GM23338 (cell line): Measurements from ENCODE around the gene KCND2. TPM values are rescaled to one million over a fixed set of nuclear protein-coding genes. Genes with fewer than 3 reads are reported as not detected.

Experiments used
- ATAC-seq: fragments of 200-7000 bp; cut with Tn5 transposase; 3 replicates; pipeline ENCODE4 v1.9.1; 2020
- DNase-seq: peaks from one replicate; pipeline ENCODE4 v3.0.0-alpha.2; 2015; ENCODE audit warnings: low spot score
- H2AFZ ChIP-seq: fragments of 200-600 bp; sonication (generic); 2 replicates; pipeline ENCODE4 v1.8.0; 2016; ENCODE audit warnings: antibody characterized with exemption, mild to moderate bottlenecking, moderate library complexity
- H3F3A ChIP-seq: fragments of 200-600 bp; sonication (generic); replicated peaks from 2 replicates; pipeline ENCODE4 v1.8.0; 2017; ENCODE audit warnings: antibody characterized with exemption, mixed run types, low read depth
- H3K27ac ChIP-seq: fragments of 200-600 bp; sonication (generic); 2 replicates; pipeline ENCODE4 v1.6.1; 2016; ENCODE audit warnings: low read depth
- H3K27me3 ChIP-seq: fragments of 200-600 bp; sonication (generic); 2 replicates; pipeline ENCODE4 v1.8.0; 2016; ENCODE audit warnings: mild to moderate bottlenecking, mixed run types, moderate library complexity; ENCODE audit not compliant: insufficient read depth
- H3K36me3 ChIP-seq: fragments of 200-600 bp; sonication (generic); 2 replicates; pipeline ENCODE4 v1.8.0; 2016; ENCODE audit warnings: mild to moderate bottlenecking; ENCODE audit not compliant: insufficient read depth
- H3K4me1 ChIP-seq: fragments of 200-600 bp; sonication (generic); 2 replicates; pipeline ENCODE4 v1.8.0; 2016; ENCODE audit warnings: mild to moderate bottlenecking, moderate library complexity; ENCODE audit not compliant: insufficient read depth
- H3K4me2 ChIP-seq: fragments of 200-600 bp; sonication (generic); 2 replicates; pipeline ENCODE4 v1.7.1; 2017; ENCODE audit warnings: mixed run types
- H3K4me3 ChIP-seq: fragments of 200-600 bp; sonication (generic); 2 replicates; pipeline ENCODE4 v1.6.1; 2016; ENCODE audit warnings: mixed run types
- H3K79me2 ChIP-seq: fragments of 200-600 bp; sonication (generic); replicated peaks from 2 replicates; pipeline ENCODE4 v1.8.0; 2017; ENCODE audit warnings: mild to moderate bottlenecking; ENCODE audit not compliant: insufficient read depth
- H3K9me2 ChIP-seq: fragments of 200-600 bp; sonication (generic); 2 replicates; pipeline ENCODE4 v1.8.0; 2017; ENCODE audit not compliant: insufficient read depth
- H4K20me1 ChIP-seq: fragments of 200-600 bp; sonication (generic); replicated peaks from 2 replicates; pipeline ENCODE4 v1.8.0; 2017; ENCODE audit warnings: mild to moderate bottlenecking; ENCODE audit not compliant: insufficient read depth
- H3K27ac Mint-ChIP-seq: 2 replicates; pipeline ENCODE4 v1.8.0; 2020; ENCODE audit warnings: inconsistent platforms, mild to moderate bottlenecking, moderate library complexity, mixed read lengths
- H3K27me3 Mint-ChIP-seq: 3 replicates; pipeline ENCODE4 v1.8.0; 2022; ENCODE audit warnings: low read depth, mild to moderate bottlenecking, moderate library complexity, mixed read lengths, inconsistent platforms; ENCODE audit not compliant: insufficient read depth, poor library complexity
- H3K36me3 Mint-ChIP-seq: 3 replicates; pipeline ENCODE4 v1.8.0; 2021; ENCODE audit warnings: low read depth, mild to moderate bottlenecking, inconsistent platforms, moderate library complexity, mixed read lengths
- H3K4me1 Mint-ChIP-seq: 3 replicates; pipeline ENCODE4 v1.8.0; 2020; ENCODE audit warnings: mild to moderate bottlenecking, inconsistent platforms, mixed read lengths
- H3K4me3 Mint-ChIP-seq: 3 replicates; pipeline ENCODE4 v1.8.0; 2021; ENCODE audit warnings: moderate library complexity, mild to moderate bottlenecking, inconsistent platforms, mixed read lengths
- H3K9me3 Mint-ChIP-seq: 3 replicates; pipeline ENCODE4 v1.8.0; 2020; ENCODE audit warnings: moderate library complexity, mild to moderate bottlenecking, inconsistent platforms, mixed read lengths
- CTCF ChIP-seq, 2 experiments: fragments of 200-600 bp in 1 of 2; sonication (generic) in 1 of 2; conservative IDR thresholded peaks; 2 replicates each; pipeline versions ENCODE4 v1.5.1 to v1.6.1; 2016 to 2017; ENCODE audit warnings: antibody characterized with exemption in 2 of 2, low read depth in 2 of 2, mild to moderate bottlenecking in 2 of 2, moderate library complexity in 1 of 2
- EZH2 ChIP-seq: fragments of 200-600 bp; sonication (generic); IDR thresholded peaks from one replicate; pipeline ENCODE4 v1.8.0; 2017; ENCODE audit warnings: antibody characterized with exemption, mild to moderate bottlenecking, low read depth; ENCODE audit not compliant: unreplicated experiment
- JUNB ChIP-seq: IDR thresholded peaks from one replicate; pipeline ENCODE4 v1.6.1; 2016; ENCODE audit warnings: antibody characterized with exemption; ENCODE audit not compliant: unreplicated experiment
- POLR2AphosphoS5 ChIP-seq: IDR thresholded peaks from 2 replicates; pipeline ENCODE4 v1.6.1; 2016; ENCODE audit warnings: antibody characterized with exemption, low read depth
- STAT1 ChIP-seq: IDR thresholded peaks from one replicate; pipeline ENCODE4 v1.6.1; 2016; ENCODE audit warnings: antibody characterized with exemption; ENCODE audit not compliant: unreplicated experiment
- ZNF114 ChIP-seq: fragments of 250-450 bp; sonication (Bioruptor Pico); IDR thresholded peaks from 2 replicates; pipeline ENCODE4 v1.5.0; 2020; ENCODE audit warnings: mild to moderate bottlenecking, moderate library complexity
- ZNF331 ChIP-seq: fragments of 250-450 bp; sonication (Bioruptor Pico); IDR thresholded peaks from 2 replicates; pipeline ENCODE4 v1.5.0; 2020; ENCODE audit warnings: low read depth, mild to moderate bottlenecking, moderate library complexity
- ZNF462 ChIP-seq: fragments of 250-450 bp; sonication (Bioruptor Pico); IDR thresholded peaks from 2 replicates; pipeline ENCODE4 v1.5.0; 2020; ENCODE audit warnings: mild to moderate bottlenecking, moderate library complexity
- polyA plus RNA-seq: library from polyadenylated mRNA; unstranded; fragments of >200 nt; fragmentation: Nextera tagmentation; extraction: Ambion mirVana; gene quantifications from 2 replicates; pipeline ENCODE4 v1.2.1, GENCODE V29; 2016
- total RNA-seq: library from RNA; depleted of rRNA; stranded (reverse); fragments of >200 nt; shearing (Covaris generic); gene quantifications from 2 replicates; pipeline ENCODE4 v1.2.3, GENCODE V29; 2014

The KCND2 gene
- total and polyA plus RNA-seq, 2 experiments from 2014 or later, result 7.1 to 15.6 TPM

- TF ChIP-seq ZNF462 (CRISPR knock-in tag) (no peak), EZH2 (no peak), JUNB (no peak), ZNF114 (no peak), STAT1 (no peak), POLR2AphosphoS5 (no peak), ZNF331 (CRISPR knock-in tag) (no peak), CTCF (conservative IDR thresholded peaks at IDR 0.05; ENCODE audit: low read depth in 2 of 2) (no peak)
These were observed 519.8 kb downstream of the KCND2 start (continued) for GRCh38 chr7:120792861-120793130.

- Histone ChIP-seq H3K27ac (no peak overlapping the region), H3K4me1 (peaks cover 4% of the 10 kb centered on the region), H4K20me1 (no peaks in the 10 kb centered on the region), H3K4me2 (no peak overlapping the region), H3F3A (no peaks in the 10 kb centered on the region), H3K27me3 (no peaks in the 10 kb centered on the region), H2AFZ (no peak overlapping the region), H3K79me2 (no peaks in the 10 kb centered on the region), H3K4me3 (no peak overlapping the region), H3K36me3 (no peaks in the 10 kb centered on the region), H3K9me2 (no peaks in the 10 kb centered on the region)
- H3K9me3 Mint-ChIP-seq, result peaks cover 7% of the 10 kb centered on the region; the same call in 2 of the 3 replicates
- ATAC-seq, result no peak
- H3K27me3 Mint-ChIP-seq, result peaks cover 2% of the 10 kb centered on the region
- H3K36me3 Mint-ChIP-seq, result peaks cover 11% of the 10 kb centered on the region
- peaks cover 24% of the 10 kb centered on the region for H3K4me1 Mint-ChIP-seq
- H3K27ac Mint-ChIP-seq, result no peak overlapping the region
- no peak overlapping the region for H3K4me3 Mint-ChIP-seq
- no peak for DNase-seq
- no peak for TF ChIP-seq ZNF462 (CRISPR knock-in tag)
These were observed 520.4 kb downstream of the KCND2 start for GRCh38 chr7:120793213-120793936.
